Aorta (tissue), 5 donors: ENCODE results near the gene CSTF1. TPM values are rescaled to one million over a fixed set of nuclear protein-coding genes. Genes with fewer than 3 reads are reported as not detected.

Experiments
- ATAC-seq: fragments of 200-7000 bp; cut with Tn5 transposase; one replicate; pipeline ENCODE4 v1.9.1; 2022; ENCODE audit warnings: moderate library complexity; ENCODE audit not compliant: low FRiP score
- DNase-seq, 2 donors: peaks; one replicate each; pipeline ENCODE4 v3.0.0-alpha.2; 2020
- H3K27ac ChIP-seq, 2 donors: one replicate each; pipeline ENCODE4 v1.5.1; 2013; ENCODE audit warnings: low read length in 2 of 2, mild to moderate bottlenecking in 2 of 2, moderate library complexity in 2 of 2, control low read depth in 1 of 2, inconsistent platforms in 1 of 2, low read depth in 1 of 2
- H3K27me3 ChIP-seq, 2 donors: one replicate each; pipeline ENCODE4 v1.6.1; 2013; ENCODE audit warnings: control low read depth in 1 of 2, low read length in 1 of 2, mild to moderate bottlenecking in 1 of 2, moderate library complexity in 1 of 2; ENCODE audit not compliant: insufficient read depth in 2 of 2, control insufficient read depth in 1 of 2
- H3K36me3 ChIP-seq, 2 donors: one replicate each; pipeline ENCODE4 v1.6.1; 2013; ENCODE audit warnings: control low read depth in 1 of 2, low read length in 1 of 2, mild to moderate bottlenecking in 1 of 2; ENCODE audit not compliant: insufficient read depth in 2 of 2, control insufficient read depth in 1 of 2
- H3K4me1 ChIP-seq, 2 donors: one replicate each; pipeline ENCODE4 v1.6.1; 2013; ENCODE audit warnings: low read length in 2 of 2, control low read depth in 1 of 2, mild to moderate bottlenecking in 1 of 2, moderate library complexity in 1 of 2; ENCODE audit not compliant: insufficient read depth in 2 of 2, control insufficient read depth in 1 of 2
- H3K4me3 ChIP-seq, 2 donors: one replicate each; pipeline ENCODE4 v1.5.1; 2013; ENCODE audit warnings: low read length in 2 of 2, control low read depth in 1 of 2, mild to moderate bottlenecking in 1 of 2
- H3K9me3 ChIP-seq: one replicate; pipeline ENCODE4 v1.6.1; 2013; ENCODE audit warnings: mild to moderate bottlenecking, low read length; ENCODE audit not compliant: control insufficient read depth
- WGBS, 2 donors: extraction: QIAGEN DNeasy Blood & Tissue Kit; methylation state at CpG; one replicate each; pipeline ENCODE4 v1.1.7; 2013; 5-methylcytosine and 5-hydroxymethylcytosine counted together
- intact Hi-C, 2 donors: fragments of 100-400 bp; cut with DNase I; formaldehyde crosslinking; loops; one replicate each; pipeline versions ENCODE4 v1.14.2 to v1.15.0; 2022
- polyA plus RNA-seq, 2 donors: library from polyadenylated mRNA; stranded (reverse); fragments of 200-250 nt; gene quantifications; one replicate each; pipeline ENCODE4 v1.2.3, GENCODE V29; 2013
- total RNA-seq, 2 donors: library from RNA; stranded (reverse); fragmentation: NEBNext Ultra II Directional; extraction: Animal tissue kit (Norgen Biotek cat#: 25700); gene quantifications; one replicate each; pipeline ENCODE4 v1.2.1, GENCODE V29; 2021
- donor health status: healthy with polysubstance abuse.
- donor health status: Bipolar disorder and iron deficiency.
- donor health status: DM: no; HTN: no; CAD: no.
- donor health status: DM: no; HTN: no; CAD: no.
- donor health status: DM: yes; HTN: yes; CAD: no.

Gene CSTF1
- total and polyA plus RNA-seq, 4 donors, result 6.5 to 21.7 (median 14.0) TPM

DNA sequence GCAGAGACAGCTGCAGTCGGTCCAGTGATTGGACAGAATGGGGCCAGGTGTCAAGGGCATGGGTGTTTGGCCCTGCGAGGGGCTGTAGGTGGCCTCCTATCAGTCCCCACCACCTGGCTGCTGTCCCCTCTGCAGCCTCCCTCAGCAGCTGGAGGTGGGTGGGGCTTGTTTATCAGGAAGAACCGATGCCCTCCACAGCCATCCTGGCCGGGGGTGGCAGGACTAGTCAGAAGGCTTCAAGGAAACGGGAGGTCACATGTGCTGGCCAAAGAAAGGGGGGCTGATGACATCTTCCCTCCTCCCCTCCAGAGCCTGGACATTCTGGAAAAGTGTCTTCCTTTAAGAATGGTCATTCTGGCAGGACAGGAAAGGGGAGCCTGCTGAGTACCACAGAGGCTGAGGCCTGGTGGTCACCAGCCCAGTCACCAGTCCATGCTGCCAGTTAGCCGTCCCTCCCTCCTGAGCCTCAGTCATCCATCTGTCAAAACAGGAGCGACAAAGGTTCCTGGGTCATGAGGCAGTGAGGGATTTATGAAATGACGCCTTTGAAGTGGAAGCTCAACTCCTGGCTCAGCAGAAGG, 29.5 kb upstream of the CSTF1 start:
- no peaks in the 10 kb centered on the region for H3K27me3 ChIP-seq
- no peak for ATAC-seq
- no peaks in the 10 kb centered on the region for H3K4me1 ChIP-seq
- WGBS, 2 donors, result 39 to 44% methylated on average over 8 of the region's 8 CpGs
- H3K27ac ChIP-seq, result no peak overlapping the region
- H3K36me3 ChIP-seq, result no peaks in the 10 kb centered on the region
- no peak overlapping the region for H3K4me3 ChIP-seq
- intact Hi-C loops, result no loop called here
- H3K9me3 ChIP-seq, result no peaks in the 10 kb centered on the region
- no peak for DNase-seq

DNA sequence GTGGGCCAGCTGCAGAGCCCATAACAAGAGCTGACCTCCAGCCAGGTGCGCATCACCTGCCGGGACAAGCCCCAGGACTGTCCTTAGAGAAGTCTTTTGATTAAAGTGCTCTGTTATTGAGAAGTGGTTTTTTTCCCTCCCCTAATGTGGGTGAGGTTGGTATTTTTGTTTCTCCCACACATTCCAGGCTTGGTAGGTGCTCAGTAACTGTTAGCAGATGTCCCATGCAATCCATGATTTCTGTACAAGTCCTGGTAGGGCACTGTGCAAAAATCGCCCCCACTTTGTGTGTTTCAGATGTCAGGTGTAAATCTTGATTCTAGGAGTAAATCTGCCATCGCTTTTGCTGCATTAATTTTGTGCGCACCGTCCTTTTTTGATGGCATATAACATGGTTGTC, 29.0 kb upstream of the CSTF1 start:
- no peaks in the 10 kb centered on the region for H3K9me3 ChIP-seq
- no peak overlapping the region for H3K27ac ChIP-seq
- intact Hi-C loops, result no loop called here
- H3K36me3 ChIP-seq, result no peaks in the 10 kb centered on the region
- no peaks in the 10 kb centered on the region for H3K4me1 ChIP-seq
- no peaks in the 10 kb centered on the region for H3K27me3 ChIP-seq
- 94% methylated on average over 6 of the region's 6 CpGs for WGBS, 2 donors
- no peak overlapping the region for H3K4me3 ChIP-seq
- DNase-seq (no peak), ATAC-seq (no peak)

DNA sequence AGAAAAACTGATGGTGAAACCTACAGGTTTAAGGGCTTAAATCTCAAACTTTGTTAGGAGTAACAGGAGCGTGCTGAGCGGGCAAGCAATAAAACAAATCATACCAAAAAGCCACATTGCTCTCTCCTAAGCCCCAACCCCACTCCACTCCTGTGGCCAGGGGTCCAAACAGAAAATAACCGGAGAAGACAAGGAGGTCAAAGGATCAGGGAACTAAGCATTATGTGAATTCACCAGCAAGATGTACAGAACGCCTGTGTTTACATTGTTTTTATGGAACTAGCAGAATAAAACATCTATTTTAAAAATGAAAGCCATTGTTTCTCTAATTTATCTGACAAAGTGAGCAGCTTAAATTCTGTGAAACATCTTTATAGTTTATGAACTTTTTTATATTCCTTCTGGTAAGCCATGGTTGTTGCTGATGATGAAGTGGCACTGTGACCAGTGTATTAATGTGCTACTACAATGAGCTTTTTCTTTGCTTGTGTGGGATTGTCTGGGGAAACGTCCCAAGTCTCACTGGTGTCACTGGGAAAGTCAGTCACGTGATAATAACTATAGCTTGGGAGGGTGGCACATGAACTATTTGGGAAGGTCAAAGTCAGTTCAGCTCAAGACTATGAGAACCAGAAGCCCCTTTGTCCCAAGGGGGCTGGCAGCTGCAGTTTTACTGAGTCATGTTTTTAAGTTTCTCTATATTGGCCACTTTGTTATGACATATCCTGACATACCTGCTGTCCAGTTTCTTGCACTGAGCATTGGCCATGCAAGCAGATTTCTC, 23.9 kb upstream of the CSTF1 start:
- Histone ChIP-seq H3K9me3 (no peaks in the 10 kb centered on the region), H3K36me3 (no peaks in the 10 kb centered on the region), H3K27me3 (no peaks in the 10 kb centered on the region), H3K4me3 (no peak overlapping the region), H3K27ac (no peak overlapping the region), H3K4me1 (no peaks in the 10 kb centered on the region)
- WGBS, 2 donors, result 65 to 72% methylated on average over 6 of the region's 6 CpGs
- ATAC-seq, result no peak
- intact Hi-C loops, result no loop called here
- no peak for DNase-seq

DNA sequence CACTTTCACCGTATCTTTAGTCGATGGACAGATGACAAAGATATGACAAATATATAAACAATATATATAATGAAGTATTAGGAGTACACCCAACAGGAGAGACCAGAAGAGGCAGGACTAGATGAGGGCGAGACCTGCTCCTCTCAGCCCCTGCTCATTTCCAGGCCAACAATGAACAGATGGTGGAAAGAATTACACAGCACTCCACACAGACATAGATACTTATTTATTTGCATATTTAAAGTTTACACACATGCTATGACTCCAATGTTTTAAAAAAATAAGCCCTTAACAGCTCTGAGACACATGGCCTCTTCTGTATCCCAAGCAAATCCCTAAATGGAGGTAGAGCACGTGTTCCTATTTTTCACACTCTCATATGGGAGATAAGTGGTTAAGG, 23.3 kb upstream of the CSTF1 start:
- DNase-seq (no peak), ATAC-seq (no peak)
- Histone ChIP-seq H3K9me3 (no peaks in the 10 kb centered on the region), H3K4me3 (no peak overlapping the region), H3K27ac (no peak overlapping the region), H3K27me3 (no peaks in the 10 kb centered on the region), H3K36me3 (no peaks in the 10 kb centered on the region), H3K4me1 (no peaks in the 10 kb centered on the region)
- 75 to 83% methylated on average over 4 of the region's 4 CpGs for WGBS, 2 donors
- intact Hi-C loops, result no loop called here

DNA sequence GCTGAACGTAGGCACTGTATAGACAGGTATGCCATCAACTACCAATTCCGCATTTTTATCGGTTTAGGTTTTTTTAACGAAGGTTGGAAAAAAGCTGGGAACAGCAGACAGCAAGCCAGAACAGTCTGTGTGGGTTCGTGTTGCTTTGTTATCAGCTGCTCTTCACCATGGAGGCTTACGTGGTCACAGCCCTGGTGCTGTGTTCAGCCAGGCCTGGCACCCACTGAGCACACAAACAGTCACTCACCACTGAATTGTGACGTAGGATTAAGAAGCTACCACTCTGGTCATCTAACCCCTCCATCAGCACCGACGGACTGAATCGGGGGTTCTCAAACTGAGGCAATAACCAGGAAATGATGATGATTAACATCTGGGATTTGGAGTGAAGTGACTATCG, 20.5 kb upstream of the CSTF1 start:
- no peaks in the 10 kb centered on the region for H3K36me3 ChIP-seq
- no peak overlapping the region for H3K27ac ChIP-seq
- no peaks in the 10 kb centered on the region for H3K4me1 ChIP-seq
- H3K27me3 ChIP-seq, result no peaks in the 10 kb centered on the region
- intact Hi-C loops, result no loop called here
- DNase-seq (no peak), ATAC-seq (no peak)
- H3K4me3 ChIP-seq, result no peak overlapping the region
- WGBS, 2 donors, result 85 to 95% methylated on average over 11 of the region's 11 CpGs
- H3K9me3 ChIP-seq, result no peaks in the 10 kb centered on the region

DNA sequence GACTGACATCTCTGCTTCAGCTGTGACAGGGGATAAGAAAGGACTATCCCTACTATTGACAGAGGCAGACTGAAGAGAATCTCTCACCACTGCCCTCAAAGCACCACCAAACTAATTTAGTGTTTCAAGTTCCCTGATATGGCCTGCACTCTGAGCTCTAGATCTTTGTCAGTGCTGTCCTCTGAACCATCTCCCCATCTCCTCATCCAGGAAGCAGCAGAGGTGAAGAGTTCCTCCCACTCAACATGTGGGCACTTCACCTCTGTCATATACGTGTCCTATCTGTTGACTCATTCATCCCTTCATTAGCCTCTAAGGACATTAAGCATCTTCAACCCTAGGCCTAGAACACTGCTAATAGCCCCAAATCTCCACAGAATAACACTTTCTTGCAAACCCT, 19.6 kb upstream of the CSTF1 start:
- Histone ChIP-seq H3K9me3 (no peaks in the 10 kb centered on the region), H3K27me3 (no peaks in the 10 kb centered on the region), H3K4me1 (no peaks in the 10 kb centered on the region), H3K27ac (no peak overlapping the region), H3K4me3 (no peak overlapping the region), H3K36me3 (no peaks in the 10 kb centered on the region)
- no peak for DNase-seq
- intact Hi-C loops, result no loop called here
- no peak for ATAC-seq
- 92 to 95% methylated on average over 1 of the region's 1 CpG for WGBS, 2 donors

DNA sequence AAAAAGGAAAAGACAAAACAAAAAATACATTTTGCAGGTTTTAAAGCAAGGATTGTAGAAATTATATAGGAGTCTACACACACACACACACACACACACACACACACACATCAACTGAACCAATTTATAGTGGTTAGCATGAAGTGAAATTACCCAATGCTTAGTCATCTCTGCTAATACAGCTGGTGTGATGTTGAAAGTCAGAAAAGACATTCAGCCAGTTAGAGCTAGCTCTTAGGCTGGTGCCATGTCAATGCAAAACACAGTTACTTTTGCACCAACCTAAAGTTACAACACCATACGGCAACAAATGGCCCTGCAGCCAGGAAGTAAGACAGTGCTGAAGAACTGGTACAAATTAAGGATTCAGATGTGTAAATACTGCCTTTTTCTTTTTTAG, 18.5 kb upstream of the CSTF1 start:
- Histone ChIP-seq H3K27me3 (no peaks in the 10 kb centered on the region), H3K4me1 (no peaks in the 10 kb centered on the region), H3K9me3 (no peaks in the 10 kb centered on the region), H3K36me3 (no peaks in the 10 kb centered on the region), H3K4me3 (no peak overlapping the region), H3K27ac (no peak overlapping the region)
- DNase-seq (no peak), ATAC-seq (no peak)
- 84 to 89% methylated on average over 1 of the region's 1 CpG for WGBS, 2 donors
- intact Hi-C loops, result no loop called here

DNA sequence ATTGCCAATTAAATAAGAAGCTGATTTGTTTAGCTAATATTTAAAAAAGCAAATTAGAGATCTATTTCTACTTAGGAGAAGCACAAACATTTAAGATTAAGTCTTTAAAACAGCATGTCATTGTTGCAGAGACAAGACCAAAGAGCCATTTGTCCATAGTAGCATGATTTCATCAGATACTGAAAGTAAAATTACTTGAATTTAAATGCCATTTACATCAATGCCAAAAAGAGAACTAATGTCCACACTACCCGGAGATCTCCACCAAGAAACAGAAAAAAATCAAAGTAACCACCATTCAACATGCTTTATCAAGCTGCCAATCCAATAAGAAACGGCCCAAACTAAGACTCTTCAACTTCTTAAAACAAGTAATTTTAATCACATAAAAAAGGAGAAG, 16.1 kb upstream of the CSTF1 start:
- Histone ChIP-seq H3K27ac (no peak overlapping the region), H3K27me3 (no peaks in the 10 kb centered on the region), H3K4me1 (no peaks in the 10 kb centered on the region), H3K36me3 (no peaks in the 10 kb centered on the region), H3K9me3 (no peaks in the 10 kb centered on the region), H3K4me3 (no peak overlapping the region)
- intact Hi-C loops, result no loop called here
- 74 to 80% methylated on average over 2 of the region's 2 CpGs for WGBS, 2 donors
- ATAC-seq, result no peak
- DNase-seq, result no peak

DNA sequence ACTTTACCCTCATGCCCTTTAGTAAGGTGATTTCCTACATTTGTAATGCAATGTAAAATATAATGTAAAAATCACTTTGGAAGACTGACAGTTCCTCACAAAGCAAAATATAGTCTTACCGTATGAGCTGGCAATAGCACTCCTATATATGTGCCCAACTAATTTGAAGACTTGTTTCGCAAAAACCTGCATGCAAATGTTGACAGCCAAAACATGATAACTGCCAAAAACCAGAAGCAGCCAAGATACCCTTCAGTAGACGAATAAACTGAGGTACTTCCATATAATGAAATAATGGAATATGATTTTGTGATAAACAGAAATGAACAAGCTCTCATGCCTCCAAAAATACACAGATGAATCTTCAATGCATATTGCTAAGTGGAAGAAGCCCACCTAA, 14.1 kb upstream of the CSTF1 start:
- no peak for ATAC-seq
- 82 to 88% methylated on average over 3 of the region's 3 CpGs for WGBS, 2 donors
- Histone ChIP-seq H3K27ac (no peak overlapping the region), H3K4me1 (no peaks in the 10 kb centered on the region), H3K9me3 (no peaks in the 10 kb centered on the region), H3K4me3 (no peak overlapping the region), H3K27me3 (no peaks in the 10 kb centered on the region), H3K36me3 (no peaks in the 10 kb centered on the region)
- intact Hi-C loops, result no loop called here
- no peak for DNase-seq
